Effector memory CD4-positive, alpha-beta T cell (primary cell): ENCODE data around the gene DAPK3.
"Not testable (repeated sequence)": the region's sequence is repeated elsewhere in the genome, so short reads cannot be mapped to it uniquely, and the experiment has no call there.

ENCODE experiments used
- DNase-seq, 3 donors: peaks; one replicate each; pipeline ENCODE4 v3.0.0-alpha.2; 2020
- H3K27ac ChIP-seq: 2 replicates; pipeline ENCODE4 v1.7.0; 2013; ENCODE audit warnings: mild to moderate bottlenecking, low read length, moderate library complexity; ENCODE audit not compliant: insufficient read depth, poor library complexity, severe bottlenecking
- H3K27me3 ChIP-seq: replicated peaks from 2 replicates; pipeline ENCODE4 v1.7.0; 2013; ENCODE audit warnings: mild to moderate bottlenecking, low read length; ENCODE audit not compliant: insufficient read depth, control insufficient read depth, poor library complexity, severe bottlenecking
- H3K36me3 ChIP-seq: 2 replicates; pipeline ENCODE4 v1.7.0; 2013; ENCODE audit warnings: mild to moderate bottlenecking, low read length, moderate library complexity; ENCODE audit not compliant: control insufficient read depth, insufficient read depth
- H3K4me1 ChIP-seq: 2 replicates; pipeline ENCODE4 v1.7.0; 2013; ENCODE audit warnings: low read length, mild to moderate bottlenecking; ENCODE audit not compliant: control insufficient read depth, insufficient read depth, poor library complexity, severe bottlenecking
- H3K4me3 ChIP-seq: 2 replicates; pipeline ENCODE4 v1.7.0; 2013; ENCODE audit warnings: low read length, low read depth, mild to moderate bottlenecking; ENCODE audit not compliant: insufficient read depth, poor library complexity, severe bottlenecking
- H3K9me3 ChIP-seq: 2 replicates; pipeline ENCODE4 v1.7.0; 2013; ENCODE audit warnings: mild to moderate bottlenecking, low read length, moderate library complexity; ENCODE audit not compliant: control insufficient read depth

Gene DAPK3

DNA sequence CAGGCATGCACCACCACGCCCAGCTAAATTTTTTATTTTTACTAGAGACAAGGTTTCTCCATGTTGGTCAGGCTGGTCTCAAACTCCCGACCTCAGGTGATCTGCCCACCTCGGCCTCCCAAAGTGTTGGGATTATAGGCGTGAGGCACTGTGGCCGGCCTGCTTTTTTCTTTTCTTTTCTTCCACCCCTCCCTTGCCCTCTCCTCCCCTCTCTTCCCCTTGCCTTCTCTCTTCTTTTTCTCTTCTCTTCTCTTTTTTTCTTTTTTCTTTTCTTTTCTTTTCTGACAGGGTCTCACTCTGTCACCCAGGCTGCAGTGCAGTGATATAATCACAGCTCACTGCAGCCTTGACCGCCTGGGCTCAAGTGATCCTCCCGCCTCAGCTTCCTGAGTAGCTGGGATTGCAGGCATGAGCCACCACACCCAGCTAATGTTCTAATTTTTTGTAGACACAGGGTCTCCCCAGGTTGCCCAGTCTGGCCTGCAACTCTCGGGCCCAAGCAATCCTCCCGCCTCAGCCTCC is 18.1 kb downstream of the DAPK3 start:
- H3K4me1 ChIP-seq, H3K9me3 ChIP-seq, H3K27ac ChIP-seq, DNase-seq, H3K36me3 ChIP-seq, H3K27me3 ChIP-seq, H3K4me3 ChIP-seq: not testable (repeated sequence)

DNA sequence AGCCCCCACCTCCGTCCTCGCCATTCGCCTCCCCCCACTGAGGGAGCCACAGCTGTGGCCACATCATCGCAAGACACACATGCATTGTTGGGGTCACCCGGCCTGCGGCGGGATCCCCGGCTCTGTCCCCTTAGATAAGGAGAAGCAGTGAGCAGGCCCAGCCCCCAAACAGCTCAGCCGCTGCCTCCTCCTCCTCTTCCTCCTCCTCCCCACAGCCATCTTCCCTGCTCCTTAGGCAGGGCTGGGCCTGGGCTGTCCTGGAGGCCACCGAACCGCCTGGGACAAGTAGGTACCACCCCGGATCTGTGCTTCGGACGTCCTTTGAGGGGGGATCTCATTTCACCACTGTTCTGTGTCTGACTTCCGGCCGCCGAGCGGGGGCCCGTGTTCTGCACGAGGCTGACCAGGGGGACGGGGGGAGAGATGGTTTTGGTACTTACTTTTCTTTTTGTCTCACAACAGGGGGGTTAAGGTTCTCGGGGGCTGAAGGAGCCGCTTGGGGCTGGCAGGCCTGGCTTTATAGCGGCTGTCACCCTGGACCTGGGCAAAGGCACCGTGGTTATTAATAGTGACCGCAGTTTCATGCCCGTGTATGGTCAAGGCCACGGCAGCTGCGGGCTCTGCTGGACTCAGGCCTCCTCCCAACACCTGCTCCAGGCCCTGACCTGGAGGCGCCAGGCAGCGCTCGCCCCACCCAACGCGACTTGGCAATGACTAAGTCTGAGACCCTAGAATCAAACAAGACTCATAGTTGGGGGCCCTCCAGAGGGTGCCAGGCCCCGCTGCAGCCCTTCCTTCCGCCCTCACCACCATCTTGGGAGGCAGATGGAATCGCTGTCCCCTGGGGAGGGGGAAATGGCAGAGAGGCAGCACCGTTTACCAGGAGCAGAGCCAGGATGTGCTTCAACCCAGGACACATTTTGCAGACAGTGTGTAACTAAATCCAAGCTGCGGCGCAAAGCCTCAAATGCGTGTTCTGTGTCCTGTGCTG is 19.7 kb downstream of the DAPK3 start:
- Histone ChIP-seq H3K27ac (no peak overlapping the region), H3K36me3 (no peaks in the 10 kb centered on the region), H3K27me3 (no peaks in the 10 kb centered on the region), H3K9me3 (no peaks in the 10 kb centered on the region), H3K4me1 (no peaks in the 10 kb centered on the region), H3K4me3 (no peak overlapping the region)
- DNase-seq: no peak

DNA sequence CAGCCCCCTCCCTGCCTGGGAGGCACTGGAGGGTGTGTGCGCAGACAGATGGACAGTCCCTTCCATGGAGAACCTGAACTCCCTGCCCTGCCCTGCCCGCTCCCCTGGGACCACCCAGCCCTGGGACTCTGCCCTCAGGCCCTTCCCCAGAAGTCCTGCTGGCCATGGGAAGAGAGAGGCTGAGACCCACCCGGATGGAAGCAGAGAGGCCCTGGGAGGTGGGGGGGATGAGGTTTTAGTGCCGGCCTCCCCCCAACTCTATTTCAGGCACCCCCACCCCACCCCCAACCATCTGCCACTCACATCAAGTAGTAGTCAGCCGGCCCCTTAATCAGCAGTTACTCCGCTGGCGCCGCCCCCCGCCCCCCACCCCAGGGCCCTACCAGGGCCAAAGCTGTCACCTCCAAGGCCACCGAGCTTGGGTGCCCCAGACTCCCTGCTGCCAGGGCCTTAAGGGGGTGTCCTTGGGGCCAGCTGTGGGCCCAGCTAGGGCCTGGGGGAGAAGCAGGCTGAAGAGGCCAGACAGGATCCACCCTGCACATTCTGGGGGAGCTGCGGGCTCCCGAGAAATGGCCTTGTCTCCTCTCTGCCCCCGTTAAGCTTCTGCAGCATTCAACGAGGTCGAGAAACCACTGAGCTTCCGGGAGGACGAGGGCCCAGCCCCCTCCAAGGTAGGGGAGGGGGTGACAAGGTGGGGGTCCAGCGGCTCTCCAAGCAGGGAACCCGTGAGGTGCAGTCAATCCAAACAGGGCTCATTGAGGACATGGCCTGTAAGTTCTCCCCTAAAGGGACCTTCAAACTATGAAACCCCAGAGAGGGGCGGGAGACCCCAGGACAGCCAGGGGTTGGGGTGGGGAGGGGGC is 20.7 kb downstream of the DAPK3 start:
- no peak overlapping the region for H3K27ac ChIP-seq
- no peak overlapping the region for H3K4me3 ChIP-seq

DNA sequence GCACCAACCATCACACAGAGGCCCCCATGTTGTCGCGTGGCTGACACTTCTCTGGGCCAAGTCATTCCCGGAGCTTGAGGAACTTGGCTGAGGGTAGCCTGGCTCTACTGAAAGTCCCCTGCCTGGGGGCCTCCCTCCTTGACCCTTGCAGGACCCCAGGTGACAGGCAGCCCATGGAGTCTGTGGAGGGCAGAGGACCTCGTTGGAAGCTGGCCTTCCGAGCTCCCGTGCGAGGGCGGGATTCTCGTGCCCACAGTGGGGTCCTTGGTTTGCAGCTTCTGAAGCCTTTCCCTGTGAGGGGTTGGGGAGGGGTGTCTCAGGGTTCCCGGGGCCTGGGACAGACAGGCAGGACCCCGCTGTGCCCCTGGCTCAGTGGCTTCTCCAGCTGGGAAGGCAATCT is 21.6 kb downstream of the DAPK3 start:
- Histone ChIP-seq H3K4me3 (no peak overlapping the region), H3K36me3 (no peaks in the 10 kb centered on the region), H3K27me3 (no peaks in the 10 kb centered on the region), H3K4me1 (no peaks in the 10 kb centered on the region), H3K9me3 (no peaks in the 10 kb centered on the region), H3K27ac (no peak overlapping the region)
- DNase-seq: no peak

More for the DNA sequence above, 20.7 kb downstream of the DAPK3 start:
- H3K27me3 ChIP-seq: no peaks in the 10 kb centered on the region
- no peaks in the 10 kb centered on the region for H3K36me3 ChIP-seq
- no peak for DNase-seq
- no peaks in the 10 kb centered on the region for H3K4me1 ChIP-seq
- H3K9me3 ChIP-seq: no peaks in the 10 kb centered on the region

DNA sequence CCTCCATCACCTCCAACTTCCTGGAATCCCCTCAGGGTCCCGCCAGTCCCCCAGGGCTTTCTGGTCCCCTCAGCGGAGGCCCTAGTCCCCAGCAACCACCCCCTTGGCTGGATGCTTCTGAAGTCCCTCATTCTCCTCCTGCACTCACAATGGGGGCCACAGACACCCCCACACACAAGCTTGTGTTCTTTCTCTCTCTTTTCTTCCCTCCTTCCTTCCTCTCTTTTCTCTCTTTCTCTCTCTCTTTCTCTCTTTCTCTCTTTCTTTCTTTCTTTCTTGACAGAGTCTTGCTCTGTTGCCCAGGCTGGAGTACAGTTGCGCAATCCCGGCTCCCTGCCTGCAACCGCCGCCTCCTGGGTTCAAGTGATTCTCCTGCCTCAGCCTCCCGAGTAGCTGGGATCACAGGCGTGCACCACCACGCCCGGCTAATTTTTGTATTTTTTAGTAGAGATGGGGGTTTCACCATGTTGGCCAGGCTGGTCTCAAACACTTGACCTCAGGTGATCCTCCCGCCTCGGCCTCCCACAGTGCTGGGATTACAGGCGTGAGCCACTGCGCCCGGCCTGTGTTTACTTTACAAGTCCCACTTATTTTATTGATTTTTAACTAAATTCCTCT is 23.5 kb downstream of the DAPK3 start:
- H3K9me3 ChIP-seq, H3K4me1 ChIP-seq, DNase-seq: not testable (repeated sequence)

DNA sequence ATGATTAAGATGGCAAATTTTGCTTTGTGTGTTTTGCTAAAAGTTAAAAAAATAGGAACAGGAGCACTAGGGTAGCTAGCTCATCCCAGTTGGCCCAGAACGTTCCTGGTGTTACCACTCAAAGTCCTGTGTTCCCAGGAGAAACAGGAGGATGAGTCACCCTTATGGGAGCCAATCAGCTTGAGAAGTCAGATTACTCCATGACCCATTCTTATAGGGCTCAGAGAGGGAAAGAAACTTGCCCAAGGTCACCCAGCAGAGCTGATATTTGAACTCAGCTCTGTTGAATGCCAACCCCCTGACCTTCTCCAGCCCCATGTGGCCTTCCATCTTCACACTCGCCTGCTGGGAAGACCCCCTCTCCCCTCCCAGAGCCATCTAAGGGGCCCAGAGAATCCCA is 25.1 kb downstream of the DAPK3 start:
- H3K27ac ChIP-seq: no peak overlapping the region
- DNase-seq: no peak
- H3K9me3 ChIP-seq: no peaks in the 10 kb centered on the region
- no peaks in the 10 kb centered on the region for H3K27me3 ChIP-seq
- H3K4me1 ChIP-seq: no peaks in the 10 kb centered on the region
- no peak overlapping the region for H3K4me3 ChIP-seq
- H3K36me3 ChIP-seq: no peaks in the 10 kb centered on the region

More for the DNA sequence above, 23.5 kb downstream of the DAPK3 start:
- H3K27ac ChIP-seq, H3K4me3 ChIP-seq, H3K36me3 ChIP-seq, H3K27me3 ChIP-seq: not testable (repeated sequence)

DNA sequence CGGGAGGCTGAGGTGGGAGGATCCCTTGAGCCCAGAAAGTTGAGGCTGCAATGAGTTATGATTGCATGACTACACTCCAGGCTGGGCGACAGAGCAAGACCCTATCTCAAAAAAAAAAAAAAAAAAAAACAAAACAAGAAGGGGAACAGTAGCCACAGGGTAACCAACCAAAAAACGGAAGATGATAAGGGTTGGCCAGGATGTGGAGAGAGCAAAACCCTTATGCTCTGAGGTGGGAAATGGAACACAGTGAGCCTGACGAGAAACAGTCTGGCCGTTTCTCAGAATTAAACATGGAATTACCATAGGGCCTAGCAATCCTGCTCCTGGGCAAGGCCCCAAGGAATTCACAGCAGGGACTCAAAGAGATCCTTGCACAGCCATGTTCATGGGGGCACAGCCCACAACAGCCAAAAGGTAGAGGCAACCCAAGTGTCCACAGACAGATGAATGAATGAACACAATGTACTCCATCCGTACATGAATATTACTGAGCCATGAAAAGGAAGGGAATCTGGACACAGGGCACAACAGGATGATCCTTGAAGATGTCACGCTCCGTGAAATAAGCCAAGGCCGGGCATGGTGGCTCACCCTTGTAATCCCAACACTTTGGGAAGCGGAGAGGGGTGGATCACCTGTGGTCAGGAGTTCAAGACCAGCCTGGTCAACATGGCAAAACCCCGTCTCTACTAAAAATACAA is 26.7 kb downstream of the DAPK3 start:
- DNase-seq: no peak
- H3K27ac ChIP-seq: no peak overlapping the region
- H3K4me1 ChIP-seq: no peaks in the 10 kb centered on the region
- H3K4me3 ChIP-seq: no peak overlapping the region
- H3K27me3 ChIP-seq: no peaks in the 10 kb centered on the region
- H3K9me3 ChIP-seq: no peaks in the 10 kb centered on the region
- H3K36me3 ChIP-seq: no peaks in the 10 kb centered on the region

DNA sequence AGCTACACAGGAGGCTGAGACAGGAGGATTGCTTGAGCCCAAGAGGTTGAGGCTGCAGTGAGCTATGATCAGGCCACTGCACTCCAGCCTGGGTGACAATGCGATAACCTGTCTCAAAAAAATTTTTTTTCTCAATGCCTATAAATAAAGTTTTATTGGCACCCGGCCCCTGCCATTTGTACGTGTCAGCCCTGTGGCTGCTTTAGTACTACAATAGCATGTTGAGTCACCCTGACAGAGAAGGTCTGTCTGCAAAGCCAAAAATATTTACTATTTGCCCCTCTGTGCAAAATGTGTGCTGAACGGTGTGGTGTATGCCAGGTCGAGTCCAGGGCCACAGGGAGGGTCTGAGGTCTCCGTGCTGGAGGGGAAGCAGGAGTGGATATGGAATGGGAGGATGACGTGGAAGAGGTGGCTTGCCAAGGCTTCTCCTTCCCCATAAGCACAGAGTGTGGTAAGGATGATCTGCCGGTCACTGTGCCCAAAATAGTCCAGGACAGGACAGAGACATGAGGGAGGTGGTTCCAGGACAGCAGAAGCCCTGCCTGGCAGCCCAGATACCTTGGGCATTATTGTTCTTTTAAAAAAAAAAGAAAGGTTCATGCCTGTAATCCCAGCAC is 28.0 kb downstream of the DAPK3 start:
- Histone ChIP-seq H3K36me3 (no peaks in the 10 kb centered on the region), H3K9me3 (no peaks in the 10 kb centered on the region), H3K4me1 (no peaks in the 10 kb centered on the region), H3K4me3 (no peak overlapping the region), H3K27me3 (no peaks in the 10 kb centered on the region), H3K27ac (no peak overlapping the region)
- no peak for DNase-seq

DNA sequence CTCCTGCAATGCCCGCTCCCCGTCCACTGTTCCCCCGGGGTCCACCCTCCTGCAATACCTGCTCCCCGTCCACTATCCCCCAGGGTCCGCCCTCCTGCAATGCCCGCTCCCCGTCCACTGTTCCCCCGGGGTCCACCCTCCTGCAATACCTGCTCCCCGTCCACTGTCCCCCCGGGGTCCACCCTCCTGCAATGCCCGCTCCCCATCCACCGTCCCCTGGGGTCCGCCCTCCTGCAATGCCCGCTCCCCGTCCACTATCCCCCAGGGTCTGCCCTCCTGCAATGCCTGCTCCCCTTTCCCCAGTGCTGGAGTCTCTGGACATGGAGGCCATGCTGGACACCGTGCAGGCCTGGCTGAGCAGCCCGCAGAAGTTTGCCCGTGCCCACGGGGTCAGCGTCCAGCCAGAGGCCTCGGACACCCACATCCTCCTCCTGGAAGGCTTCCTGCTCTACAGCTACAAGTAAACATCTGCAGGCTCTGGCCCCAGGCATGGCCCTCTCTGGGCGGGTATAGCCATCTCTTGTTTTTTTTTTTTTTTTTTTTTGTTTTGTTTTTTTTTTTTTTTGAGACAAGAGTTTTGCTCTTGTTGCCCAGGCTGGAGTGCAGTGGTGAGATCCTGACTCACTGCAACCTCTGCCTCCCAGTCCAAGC is 32.5 kb downstream of the DAPK3 start:
- not testable (repeated sequence) for H3K27ac ChIP-seq, H3K4me1 ChIP-seq, DNase-seq, H3K36me3 ChIP-seq, H3K27me3 ChIP-seq, H3K4me3 ChIP-seq, H3K9me3 ChIP-seq
